ENCODE measurements around the gene SPATA2L. TPM values are rescaled to one million over a fixed set of nuclear protein-coding genes. Genes with fewer than 3 reads are reported as not detected.

The SPATA2L gene
- total RNA-seq, 1 donor from 2014 or later: 10.8 TPM

DNA sequence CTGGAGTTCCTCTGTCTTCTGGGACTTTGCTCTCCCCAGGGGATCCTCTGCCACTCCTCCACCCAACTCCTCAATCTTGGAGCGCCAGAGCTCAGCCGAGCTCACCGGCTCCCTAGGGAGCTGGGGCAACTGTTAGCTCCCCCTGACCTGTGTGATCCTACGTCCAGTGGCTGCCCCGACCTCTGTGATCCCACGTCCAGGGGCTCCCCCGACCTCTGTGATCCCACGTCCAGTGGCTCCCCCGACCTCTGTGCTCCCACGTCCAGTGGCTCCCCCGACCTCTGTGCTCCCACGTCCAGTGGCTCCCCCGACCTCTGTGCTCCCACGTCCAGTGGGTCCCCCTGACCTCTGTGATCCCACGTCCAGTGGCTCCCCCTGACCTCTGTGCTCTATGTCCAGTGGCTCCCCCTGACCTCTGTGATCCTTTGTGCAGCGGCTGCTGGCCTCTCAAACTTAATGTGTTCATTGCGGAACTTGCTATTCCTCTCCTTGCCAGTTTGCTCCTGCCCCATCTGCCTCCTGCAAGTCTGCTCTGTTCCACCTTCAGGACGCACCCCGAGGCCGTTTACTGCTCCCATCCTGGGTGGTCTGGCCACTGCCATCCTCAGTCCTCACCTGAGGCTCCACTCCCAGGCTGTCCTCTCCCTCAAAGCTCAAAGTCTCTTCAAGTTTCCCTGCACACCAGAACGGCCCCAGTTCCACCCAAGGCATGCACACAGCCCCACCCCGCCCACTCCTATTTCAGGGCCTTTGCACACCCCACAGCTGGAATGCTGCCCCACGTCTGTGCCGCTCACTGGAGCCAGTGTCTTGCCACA lies 16.4 kb upstream of the SPATA2L start:
- peak overlapping the region; percentile 41 for H3K27ac Mint-ChIP-seq (ENCODE audit: unreplicated experiment)
- DNase-seq (ENCODE audit: low read depth) (no peak), FAIRE-seq (no peak)
- Histone ChIP-seq H4K20me1 (ENCODE audit: insufficient read depth, low read length) (peaks cover 8% of the 10 kb centered on the region), H3K9me3 (ENCODE audit: insufficient read depth, low read depth, low read length) (no peaks in the 10 kb centered on the region), H2AFZ (ENCODE audit: low read depth, low read length) (no peak overlapping the region), H3K4me3 (ENCODE audit: insufficient read depth, low read depth, low read length) (no peak overlapping the region), H3K27ac (ENCODE audit: low read depth, low read length) (no peak overlapping the region), H3K4me1 (ENCODE audit: insufficient read depth, low read length) (peaks cover 21% of the 10 kb centered on the region), H3K9ac (ENCODE audit: low read length) (no peak overlapping the region), H3K36me3 (ENCODE audit: insufficient read depth, low read length) (no peaks in the 10 kb centered on the region), H3K27me3 (ENCODE audit: insufficient read depth, low read length) (no peaks in the 10 kb centered on the region), H3K4me2 (ENCODE audit: low read length) (no peak overlapping the region), H3K79me2 (ENCODE audit: insufficient read depth, low read length) (peaks cover 24% of the 10 kb centered on the region)
- no peaks in the 10 kb centered on the region for H3K27me3 Mint-ChIP-seq (ENCODE audit: low read depth, unreplicated experiment)
- peak overlapping the region; percentile 5 for H3K4me3 Mint-ChIP-seq (ENCODE audit: unreplicated experiment)
- no peaks in the 10 kb centered on the region for H3K9me3 Mint-ChIP-seq (ENCODE audit: unreplicated experiment)
- H3K4me1 Mint-ChIP-seq (ENCODE audit: low read depth, unreplicated experiment): peaks cover 15% of the 10 kb centered on the region
- peaks cover 7% of the 10 kb centered on the region for H3K36me3 Mint-ChIP-seq (ENCODE audit: low read depth, unreplicated experiment)
- no peak for TF ChIP-seq CTCF (IDR thresholded peaks at IDR 0.05; ENCODE audit: insufficient read depth, low read depth, low read length)

DNA sequence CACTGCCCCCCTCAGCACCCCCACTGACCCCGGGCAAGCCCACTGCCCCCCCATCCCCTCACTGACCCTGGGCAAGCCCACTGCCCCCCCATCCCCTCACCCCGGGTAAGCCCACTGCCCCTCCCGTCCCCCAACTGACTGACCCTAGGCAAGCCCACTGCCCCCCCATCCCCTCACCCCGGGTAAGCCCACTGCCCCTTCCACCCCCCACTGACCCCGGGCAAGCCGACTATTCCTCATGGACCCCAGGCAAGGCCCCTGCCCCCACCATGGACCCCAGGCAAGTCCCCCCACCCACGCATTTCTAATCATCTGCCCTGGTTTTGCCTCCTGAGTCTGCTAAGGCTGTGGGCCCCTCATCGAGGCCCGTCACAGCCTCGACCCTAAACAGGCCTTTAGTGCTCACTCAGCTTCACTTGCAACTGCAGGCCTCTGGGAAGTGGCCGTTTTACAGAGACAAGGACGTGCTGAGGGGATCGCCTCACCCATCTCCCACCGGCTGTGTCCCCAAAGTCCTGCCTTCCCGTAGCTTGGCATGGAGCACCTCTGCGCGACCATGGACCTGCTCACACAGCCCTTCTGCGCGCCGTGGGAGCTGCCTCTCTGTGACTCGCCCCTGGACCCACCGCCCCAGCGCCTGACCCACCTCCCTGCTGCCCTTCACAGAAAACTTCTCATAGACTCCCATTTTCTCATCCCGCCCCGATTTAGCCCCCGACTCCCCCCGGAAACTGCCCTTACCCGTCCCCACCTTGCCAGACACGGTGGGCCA lies 15.6 kb upstream of the SPATA2L start:
- H3K4me1 Mint-ChIP-seq (ENCODE audit: low read depth, unreplicated experiment): peaks cover 12% of the 10 kb centered on the region
- H3K9me3 Mint-ChIP-seq (ENCODE audit: unreplicated experiment): no peaks in the 10 kb centered on the region
- H3K9ac ChIP-seq (ENCODE audit: low read length): no peak overlapping the region
- no peaks in the 10 kb centered on the region for H4K20me1 ChIP-seq (ENCODE audit: insufficient read depth, low read length)
- peaks cover 22% of the 10 kb centered on the region for H3K4me1 ChIP-seq (ENCODE audit: insufficient read depth, low read length)
- no peak overlapping the region for H2AFZ ChIP-seq (ENCODE audit: low read depth, low read length)
- no peak overlapping the region for H3K4me3 ChIP-seq (ENCODE audit: insufficient read depth, low read depth, low read length)
- H3K27me3 ChIP-seq (ENCODE audit: insufficient read depth, low read length): no peaks in the 10 kb centered on the region
- no peaks in the 10 kb centered on the region for H3K27me3 Mint-ChIP-seq (ENCODE audit: low read depth, unreplicated experiment)
- H3K9me3 ChIP-seq (ENCODE audit: insufficient read depth, low read depth, low read length): no peaks in the 10 kb centered on the region
- no peak for FAIRE-seq
- H3K4me2 ChIP-seq (ENCODE audit: low read length): no peak overlapping the region
- H3K36me3 Mint-ChIP-seq (ENCODE audit: low read depth, unreplicated experiment): peaks cover 3% of the 10 kb centered on the region
- TF ChIP-seq EZH2 (IDR thresholded peaks at IDR 0.05; ENCODE audit: insufficient read depth, low read length): no peak
- no peak for TF ChIP-seq CTCF (IDR thresholded peaks at IDR 0.05; ENCODE audit: insufficient read depth, low read depth, low read length)
- H3K79me2 ChIP-seq (ENCODE audit: insufficient read depth, low read length): peaks cover 16% of the 10 kb centered on the region
- no peak for DNase-seq (ENCODE audit: low read depth)
- H3K36me3 ChIP-seq (ENCODE audit: insufficient read depth, low read length): no peaks in the 10 kb centered on the region
- no peak overlapping the region for H3K27ac ChIP-seq (ENCODE audit: low read depth, low read length)
- no peak overlapping the region for H3K27ac Mint-ChIP-seq (ENCODE audit: unreplicated experiment)
- H3K4me3 Mint-ChIP-seq (ENCODE audit: unreplicated experiment): no peak overlapping the region
